Measurements from ENCODE around the gene CCNY.

Gene CCNY

GRCh38 chr10:35481413-35481812 is 145.1 kb downstream of the CCNY start:
- DNase-seq (ENCODE audit: low read depth) = no peak
- no peak for TF ChIP-seq CTCF (IDR thresholded peaks at IDR 0.05; ENCODE audit: control insufficient read depth, extremely low read depth, insufficient read depth)
- H3K4me3 ChIP-seq (ENCODE audit: low read depth, low read length) = no peak overlapping the region

- H3K4me3 ChIP-seq (ENCODE audit: low read depth, low read length) = no peak overlapping the region
- TF ChIP-seq CTCF (IDR thresholded peaks at IDR 0.05; ENCODE audit: control insufficient read depth, extremely low read depth, insufficient read depth) = no peak
- no peak for DNase-seq (ENCODE audit: low read depth)
Measured at GRCh38 chr10:35486297-35486990, 150.1 kb downstream of the CCNY start.

GRCh38 chr10:35487336-35488034 is 151.2 kb downstream of the CCNY start:
- no peak for DNase-seq (ENCODE audit: low read depth)
- no peak overlapping the region for H3K4me3 ChIP-seq (ENCODE audit: low read depth, low read length)
- TF ChIP-seq CTCF (IDR thresholded peaks at IDR 0.05; ENCODE audit: control insufficient read depth, extremely low read depth, insufficient read depth) = no peak

- no peak for TF ChIP-seq CTCF (IDR thresholded peaks at IDR 0.05; ENCODE audit: control insufficient read depth, extremely low read depth, insufficient read depth)
- no peak for DNase-seq (ENCODE audit: low read depth)
- H3K4me3 ChIP-seq (ENCODE audit: low read depth, low read length) = no peak overlapping the region
Measured at GRCh38 chr10:35488228-35488627, 151.9 kb downstream of the CCNY start.

GRCh38 chr10:35492386-35493195 is 156.3 kb downstream of the CCNY start:
- peak overlapping the region; percentile 21; the same call in 1 of the 2 replicates for H3K4me3 ChIP-seq (ENCODE audit: low read depth, low read length)
- peak; percentile 50 for DNase-seq (ENCODE audit: low read depth)
- TF ChIP-seq CTCF (IDR thresholded peaks at IDR 0.05; ENCODE audit: control insufficient read depth, extremely low read depth, insufficient read depth) = no peak

GRCh38 chr10:35493196-35494118 is 157.1 kb downstream of the CCNY start:
- peak; percentile 94 for DNase-seq (ENCODE audit: low read depth)
- no peak for TF ChIP-seq CTCF (IDR thresholded peaks at IDR 0.05; ENCODE audit: control insufficient read depth, extremely low read depth, insufficient read depth)
- peak overlapping the region; percentile 21; the same call in 1 of the 2 replicates for H3K4me3 ChIP-seq (ENCODE audit: low read depth, low read length)

All from LNCaP clone FGC (cell line).